Measurements from ENCODE around the gene PIAS2.
A peak's percentile ranks its signal among the peaks of the same experiment; 100 is the strongest.
"Not testable (repeated sequence)": the region's sequence is repeated elsewhere in the genome, so short reads cannot be mapped to it uniquely, and the experiment has no call there.

PIAS2 gene, protein sequence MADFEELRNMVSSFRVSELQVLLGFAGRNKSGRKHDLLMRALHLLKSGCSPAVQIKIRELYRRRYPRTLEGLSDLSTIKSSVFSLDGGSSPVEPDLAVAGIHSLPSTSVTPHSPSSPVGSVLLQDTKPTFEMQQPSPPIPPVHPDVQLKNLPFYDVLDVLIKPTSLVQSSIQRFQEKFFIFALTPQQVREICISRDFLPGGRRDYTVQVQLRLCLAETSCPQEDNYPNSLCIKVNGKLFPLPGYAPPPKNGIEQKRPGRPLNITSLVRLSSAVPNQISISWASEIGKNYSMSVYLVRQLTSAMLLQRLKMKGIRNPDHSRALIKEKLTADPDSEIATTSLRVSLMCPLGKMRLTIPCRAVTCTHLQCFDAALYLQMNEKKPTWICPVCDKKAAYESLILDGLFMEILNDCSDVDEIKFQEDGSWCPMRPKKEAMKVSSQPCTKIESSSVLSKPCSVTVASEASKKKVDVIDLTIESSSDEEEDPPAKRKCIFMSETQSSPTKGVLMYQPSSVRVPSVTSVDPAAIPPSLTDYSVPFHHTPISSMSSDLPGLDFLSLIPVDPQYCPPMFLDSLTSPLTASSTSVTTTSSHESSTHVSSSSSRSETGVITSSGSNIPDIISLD

GRCh38 chr18:46917108-46917802, at the start of gene PIAS2, which contains the start of gene KATNAL2:
Gene PIAS2 (minus strand): TSS chr18:46917507. CDS start chr18:46917345, 162 bp downstream.
Gene KATNAL2 (plus strand): TSS chr18:46917602. CDS start chr18:46946873, 29,271 bp downstream.
- DNase-seq: peak; percentile 81

- DNase-seq: not testable (repeated sequence)
These were observed 49.0 kb upstream of the PIAS2 start for GRCh38 chr18:46966266-46966665.

DNA sequence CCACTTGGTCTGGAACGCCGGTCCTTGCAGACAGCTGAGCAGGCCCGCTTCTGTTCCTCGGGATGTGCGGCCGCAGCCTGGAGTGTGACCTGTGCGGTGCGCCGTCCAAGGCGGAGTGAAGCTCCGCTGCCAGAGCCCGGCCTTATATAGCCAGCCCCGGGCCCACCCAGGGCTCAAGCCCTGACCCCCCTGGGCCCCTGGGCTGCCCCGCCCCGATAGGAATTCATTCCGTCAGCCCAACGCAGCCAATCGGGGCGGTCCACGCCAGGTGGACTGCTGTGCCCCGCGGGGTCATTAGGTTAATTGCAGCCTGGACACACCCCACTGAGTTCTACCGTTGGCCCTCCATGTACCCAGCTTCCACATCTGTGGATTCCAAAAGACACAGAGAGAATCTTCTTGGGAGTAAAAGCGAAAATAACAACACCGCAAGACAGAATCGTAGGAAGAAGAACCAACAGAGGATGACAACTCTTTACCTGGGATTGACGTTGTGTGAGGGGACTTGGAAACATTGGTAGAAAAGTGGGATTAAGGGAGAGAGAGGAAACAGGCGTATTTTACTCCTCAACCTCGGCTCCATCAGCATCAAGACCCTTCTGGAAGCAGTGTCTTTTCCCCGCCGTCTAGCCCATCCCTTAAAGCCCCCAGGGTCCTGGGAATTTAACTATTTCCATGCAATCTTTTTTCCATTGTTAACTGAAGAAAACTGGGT, 47.4 kb upstream of the PIAS2 start:
- DNase-seq: not testable (repeated sequence)

DNA sequence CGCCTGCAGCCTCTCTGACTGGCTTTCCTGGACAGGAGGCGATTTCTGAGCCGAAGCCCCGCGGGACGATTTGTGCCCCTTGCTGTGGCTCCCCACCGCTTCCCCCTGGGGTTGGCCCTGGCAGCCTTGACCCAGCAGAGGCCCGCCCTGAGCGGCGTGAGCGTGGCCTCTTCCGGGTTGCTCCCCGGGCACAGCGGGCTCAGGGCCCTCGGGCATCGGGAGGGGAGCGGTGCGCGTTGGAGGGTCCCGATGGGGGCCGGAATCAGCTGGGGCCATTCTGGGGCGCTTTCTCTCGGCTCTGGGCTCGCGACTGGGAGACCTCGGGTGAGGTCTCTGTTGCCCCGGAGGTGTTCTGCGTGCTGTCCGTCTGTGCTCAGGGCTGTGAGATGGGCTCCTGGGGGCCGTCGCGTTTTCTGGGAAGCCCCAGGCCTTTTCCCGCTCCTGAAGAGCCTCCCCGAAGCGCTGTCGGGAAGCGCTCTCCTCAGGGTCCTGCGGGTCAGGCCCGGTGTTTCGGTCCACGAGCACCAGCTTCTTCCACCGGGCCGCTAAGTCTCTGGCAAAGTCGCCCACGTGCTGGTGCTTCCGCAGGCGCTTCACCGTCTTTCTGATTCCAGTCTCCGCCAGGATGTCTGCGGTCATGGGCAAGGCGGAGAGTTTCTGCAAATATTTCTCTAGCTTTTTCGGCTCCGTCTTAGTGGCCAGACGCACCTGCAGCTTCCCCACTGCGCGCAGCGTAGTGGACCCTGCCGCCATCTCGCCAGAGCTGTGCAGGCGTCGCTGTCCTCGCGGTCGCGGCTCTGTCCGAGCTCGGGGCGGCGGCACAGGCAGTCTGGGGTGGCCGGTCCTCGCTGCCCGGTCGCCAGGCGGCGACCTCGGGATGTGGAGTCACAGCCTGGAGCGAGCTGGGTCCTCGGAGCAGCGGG, 46.6 kb upstream of the PIAS2 start:
- not testable (repeated sequence) for DNase-seq

DNA sequence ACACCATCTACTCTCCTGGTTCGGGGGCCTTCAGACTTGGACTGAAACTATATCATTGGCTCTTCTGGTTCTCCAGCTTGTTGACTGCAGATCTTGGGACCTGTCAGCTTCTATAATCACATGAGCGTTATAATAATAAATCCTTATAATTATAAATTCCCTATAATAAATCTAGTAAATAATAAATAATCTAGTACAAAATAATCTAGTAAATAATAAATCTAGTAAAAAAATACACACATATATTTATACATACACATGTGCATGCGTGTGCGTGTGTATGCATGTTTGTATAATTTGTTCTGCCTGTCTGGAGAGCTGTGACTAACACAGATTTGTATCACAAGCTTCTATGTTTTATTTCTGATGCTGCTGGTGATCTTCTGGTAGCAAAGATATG, 40.9 kb upstream of the PIAS2 start:
- no peak for DNase-seq

- no peak for DNase-seq
These were observed 35.9 kb upstream of the PIAS2 start for GRCh38 chr18:46953195-46953594.

- peak; percentile 69 for DNase-seq
These were observed 32.9 kb upstream of the PIAS2 start for GRCh38 chr18:46950064-46950656.

GRCh38 chr18:46946656-46947282, 29.5 kb upstream of the PIAS2 start:
- peak; percentile 93 for DNase-seq

- DNase-seq: no peak
These were observed 25.3 kb upstream of the PIAS2 start for GRCh38 chr18:46942646-46943045.

DNA sequence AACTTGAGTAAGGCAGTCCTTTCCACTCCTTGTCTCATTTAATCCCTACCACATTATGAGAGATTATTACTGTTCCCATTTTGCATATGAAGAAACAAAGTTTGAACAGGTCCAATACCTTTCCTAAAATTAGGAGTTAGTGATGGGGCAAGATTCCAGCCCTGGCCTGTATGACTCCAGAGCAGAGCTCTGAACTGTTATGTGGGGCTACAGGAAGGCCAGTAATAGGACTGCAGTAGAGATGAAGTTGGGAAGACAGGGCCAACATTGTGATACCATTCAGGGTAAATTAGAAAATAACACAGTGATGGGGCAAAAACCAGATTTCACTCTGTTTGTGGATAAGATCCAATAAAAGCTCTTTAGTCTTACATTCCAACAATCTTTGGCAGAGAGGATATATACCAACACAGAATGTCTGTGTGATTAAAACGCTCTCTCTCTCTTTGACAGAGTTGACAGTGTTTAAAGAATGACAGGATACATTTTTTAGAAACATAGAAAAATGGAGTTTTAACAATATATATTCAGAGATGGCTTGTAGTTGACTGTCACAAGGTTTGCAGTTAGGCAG, 22.8 kb upstream of the PIAS2 start:
- DNase-seq: no peak

GRCh38 chr18:46939337-46939963, 22.1 kb upstream of the PIAS2 start:
- no peak for DNase-seq

DNA sequence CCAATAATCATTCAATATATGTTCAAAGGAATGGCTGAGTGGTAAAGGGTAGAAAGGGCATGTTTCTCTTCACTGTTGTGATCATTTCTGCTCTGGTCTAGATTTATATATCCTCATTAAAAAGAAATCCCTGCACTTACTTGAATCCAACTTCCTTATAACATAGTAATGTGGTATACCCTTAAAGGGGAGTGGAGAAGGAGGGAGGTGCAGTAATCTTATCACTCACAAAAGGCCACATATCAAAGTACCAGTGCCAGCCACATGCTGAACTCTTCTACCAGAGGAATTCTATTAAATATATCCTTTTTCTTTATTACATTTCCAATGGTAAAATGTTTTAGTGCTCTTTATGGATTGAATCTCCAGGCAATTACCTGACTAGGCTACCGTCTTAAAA, 3.3 kb upstream of the PIAS2 start:
- no peak for DNase-seq

DNA sequence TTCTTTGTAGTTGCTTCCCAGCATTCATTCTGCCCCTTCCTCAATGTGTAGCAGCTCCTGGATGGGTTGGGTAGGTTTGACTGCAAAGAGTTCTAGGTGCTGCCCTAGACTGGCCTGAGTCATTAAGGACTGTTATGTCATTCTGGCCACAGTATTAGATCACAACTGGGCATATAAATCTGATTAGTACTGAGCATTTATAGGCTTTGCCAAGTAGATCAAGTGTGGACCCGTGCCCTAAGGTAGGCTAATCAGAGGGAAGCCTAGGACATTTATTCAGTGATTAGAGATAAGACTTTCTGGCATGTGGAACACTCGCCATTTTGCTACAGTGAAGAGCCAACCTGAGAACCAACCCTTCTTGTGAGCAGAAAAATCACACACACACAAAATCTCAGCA, 2.8 kb upstream of the PIAS2 start:
- DNase-seq: no peak

GRCh38 chr18:46917803-46918600, 695 bp upstream of the PIAS2 start:
- DNase-seq: no peak

DNA sequence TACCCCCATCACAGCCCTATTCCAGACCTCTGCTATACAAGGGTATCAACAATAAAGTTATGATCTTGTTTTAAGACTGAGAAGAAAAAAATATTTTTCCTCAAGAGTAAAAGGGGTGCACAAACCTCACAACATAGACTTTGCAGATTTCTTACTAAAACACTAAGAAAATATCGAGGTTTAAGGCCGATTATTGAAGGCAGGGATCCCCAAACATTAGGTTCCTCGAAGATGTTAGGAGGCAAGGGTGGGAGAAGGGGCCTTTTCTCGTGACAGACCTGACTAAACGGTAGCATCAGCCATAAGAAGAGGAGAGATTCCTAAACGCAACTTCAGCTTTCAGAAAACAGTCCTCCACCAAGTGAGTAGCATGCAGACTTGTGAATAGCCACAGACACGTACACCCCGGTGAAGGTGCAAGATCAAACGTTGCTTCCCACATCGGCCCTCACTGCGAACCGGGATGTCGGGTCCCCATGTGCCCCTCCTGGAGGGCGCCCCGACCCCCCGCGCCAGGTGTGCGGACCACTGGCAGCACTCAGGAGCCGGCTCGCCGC, 678 bp downstream of the PIAS2 start:
- peak; percentile 40 for DNase-seq

- no peak for DNase-seq
These were observed 1.3 kb downstream of the PIAS2 start for GRCh38 chr18:46915800-46916550.

GRCh38 chr18:46910856-46911255, 6.5 kb downstream of the PIAS2 start:
- DNase-seq: no peak

- DNase-seq: no peak
These were observed 7.8 kb downstream of the PIAS2 start for GRCh38 chr18:46909497-46909896.
